ENCODE measurements around the gene JAK1.

Gene JAK1

DNA sequence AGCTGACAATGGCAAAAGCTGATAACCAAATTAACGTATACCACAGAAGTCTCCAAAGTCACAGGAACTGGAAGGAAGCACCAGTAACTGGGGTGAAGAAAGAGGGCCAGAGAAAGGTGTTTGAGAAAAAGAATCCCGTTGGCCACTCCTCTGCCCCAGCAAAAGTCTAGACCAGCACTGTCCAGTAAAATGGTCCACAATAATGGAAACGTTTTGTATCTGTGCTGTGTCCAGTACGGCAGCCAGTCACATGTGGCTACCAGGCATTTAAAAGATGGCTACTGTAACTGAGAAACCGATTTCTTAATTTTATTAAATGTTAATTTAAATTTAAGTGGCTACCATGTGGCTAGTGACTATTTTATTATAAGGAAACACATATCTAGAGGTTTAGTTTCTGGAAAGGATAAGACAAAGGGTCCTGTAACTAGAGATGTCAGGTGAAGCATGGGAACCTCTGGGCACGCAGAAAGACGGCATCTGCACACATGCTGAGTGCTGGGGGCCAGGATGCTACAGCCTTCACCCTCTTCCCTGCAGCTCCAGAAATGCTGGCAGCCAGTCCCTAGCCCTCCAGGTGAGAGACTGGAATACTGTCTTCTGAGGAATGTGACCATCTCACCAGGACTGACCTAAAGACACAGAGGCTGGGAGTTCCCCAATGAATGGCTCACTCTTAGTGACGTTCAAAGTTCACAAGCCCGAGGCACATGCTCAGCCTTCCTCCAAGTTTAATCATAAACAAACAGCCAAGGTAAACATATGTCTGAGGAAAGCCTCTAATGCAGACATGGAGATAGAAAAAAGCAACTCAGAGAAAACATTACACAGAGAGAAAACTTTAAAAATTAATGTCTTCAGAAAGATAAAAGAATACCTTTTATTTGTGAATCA, 50.7 kb downstream of the JAK1 start:
- H3K4me1 ChIP-seq (ENCODE audit: low read length): peaks cover 10% of the 10 kb centered on the region
- no peak overlapping the region for H3K4me2 ChIP-seq (ENCODE audit: low read depth, low read length)
- no peaks in the 10 kb centered on the region for H3K9me2 ChIP-seq (replicated peaks; ENCODE audit: insufficient read depth, low read length)
- H3K9me3 ChIP-seq (replicated peaks; ENCODE audit: insufficient read depth, low read length): no peaks in the 10 kb centered on the region
- H3K27me3 ChIP-seq (replicated peaks; ENCODE audit: insufficient read depth, low read length): no peaks in the 10 kb centered on the region
- no peak overlapping the region for H3K4me3 ChIP-seq (ENCODE audit: low read length)
- peaks cover 90% of the 10 kb centered on the region for H3K79me2 ChIP-seq (ENCODE audit: low read length)
- H3K36me3 ChIP-seq (replicated peaks; ENCODE audit: insufficient read depth, low read length): no peaks in the 10 kb centered on the region
- DNase-seq: no peak
- H3K9ac ChIP-seq (ENCODE audit: low read length): no peak overlapping the region
- no peaks in the 10 kb centered on the region for H3F3A ChIP-seq (ENCODE audit: insufficient read depth, low read length)
- TF ChIP-seq, protein P1, sequence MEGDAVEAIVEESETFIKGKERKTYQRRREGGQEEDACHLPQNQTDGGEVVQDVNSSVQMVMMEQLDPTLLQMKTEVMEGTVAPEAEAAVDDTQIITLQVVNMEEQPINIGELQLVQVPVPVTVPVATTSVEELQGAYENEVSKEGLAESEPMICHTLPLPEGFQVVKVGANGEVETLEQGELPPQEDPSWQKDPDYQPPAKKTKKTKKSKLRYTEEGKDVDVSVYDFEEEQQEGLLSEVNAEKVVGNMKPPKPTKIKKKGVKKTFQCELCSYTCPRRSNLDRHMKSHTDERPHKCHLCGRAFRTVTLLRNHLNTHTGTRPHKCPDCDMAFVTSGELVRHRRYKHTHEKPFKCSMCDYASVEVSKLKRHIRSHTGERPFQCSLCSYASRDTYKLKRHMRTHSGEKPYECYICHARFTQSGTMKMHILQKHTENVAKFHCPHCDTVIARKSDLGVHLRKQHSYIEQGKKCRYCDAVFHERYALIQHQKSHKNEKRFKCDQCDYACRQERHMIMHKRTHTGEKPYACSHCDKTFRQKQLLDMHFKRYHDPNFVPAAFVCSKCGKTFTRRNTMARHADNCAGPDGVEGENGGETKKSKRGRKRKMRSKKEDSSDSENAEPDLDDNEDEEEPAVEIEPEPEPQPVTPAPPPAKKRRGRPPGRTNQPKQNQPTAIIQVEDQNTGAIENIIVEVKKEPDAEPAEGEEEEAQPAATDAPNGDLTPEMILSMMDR (IDR thresholded peaks at IDR 0.05; ENCODE audit: low read length): no peak
- TF ChIP-seq EZH2phosphoT487 (IDR thresholded peaks at IDR 0.05; ENCODE audit: low read length) (no peak), EZH2 (optimal IDR thresholded peaks at IDR 0.05; ENCODE audit: low read depth, low read length) (no peak)
- no peak overlapping the region for H3K27ac ChIP-seq (ENCODE audit: low read length)
- H2AFZ ChIP-seq (ENCODE audit: low read length): no peak overlapping the region
- peaks cover 11% of the 10 kb centered on the region; the same call in 1 of the 2 replicates for H4K20me1 ChIP-seq (ENCODE audit: insufficient read depth, low read length)

DNA sequence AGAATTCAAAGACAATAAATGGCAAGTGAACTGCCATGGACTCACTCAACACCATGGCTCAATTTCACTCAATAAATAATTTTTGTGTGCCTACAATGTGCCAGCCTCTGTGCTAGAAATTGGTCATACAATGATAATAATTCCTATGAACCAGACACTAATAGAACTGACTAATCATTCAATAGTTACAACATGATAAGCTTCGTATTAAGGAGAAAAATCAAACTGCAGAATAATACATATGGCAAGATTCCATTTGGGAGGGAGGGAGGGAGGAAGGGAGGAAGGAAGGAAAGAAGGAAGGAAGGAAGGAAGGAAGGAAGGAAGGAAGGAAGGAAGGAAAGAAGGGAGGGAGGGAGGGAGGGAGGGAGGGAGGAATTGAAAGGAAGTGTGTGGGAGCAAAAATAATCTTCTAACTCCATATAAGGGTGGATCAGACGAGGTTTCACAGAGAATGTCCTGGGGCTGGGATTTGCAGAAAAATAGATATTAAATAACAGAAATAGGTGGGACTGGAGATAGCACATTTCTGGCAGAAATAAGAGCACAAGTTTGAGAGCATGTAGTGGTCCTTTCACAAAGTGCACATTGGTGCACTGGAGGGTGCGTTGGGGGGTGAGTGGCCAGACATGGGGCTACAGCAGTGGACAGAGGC, 52.9 kb downstream of the JAK1 start:
- TF ChIP-seq, protein P1 (IDR thresholded peaks at IDR 0.05; ENCODE audit: low read length): no peak
- no peak for TF ChIP-seq EZH2 (optimal IDR thresholded peaks at IDR 0.05; ENCODE audit: low read depth, low read length)
- TF ChIP-seq EZH2phosphoT487 (IDR thresholded peaks at IDR 0.05; ENCODE audit: low read length): no peak
- no peaks in the 10 kb centered on the region for H3K36me3 ChIP-seq (replicated peaks; ENCODE audit: insufficient read depth, low read length)
- H3K9ac ChIP-seq (ENCODE audit: low read length): no peak overlapping the region
- no peaks in the 10 kb centered on the region for H3K27me3 ChIP-seq (replicated peaks; ENCODE audit: insufficient read depth, low read length)
- peaks cover 10% of the 10 kb centered on the region for H3K4me1 ChIP-seq (ENCODE audit: low read length)
- H3K4me3 ChIP-seq (ENCODE audit: low read length): no peak overlapping the region
- H2AFZ ChIP-seq (ENCODE audit: low read length): no peak overlapping the region
- H3K4me2 ChIP-seq (ENCODE audit: low read depth, low read length): no peak overlapping the region
- H3K27ac ChIP-seq (ENCODE audit: low read length): no peak overlapping the region
- no peak for DNase-seq
- no peaks in the 10 kb centered on the region for H3K9me2 ChIP-seq (replicated peaks; ENCODE audit: insufficient read depth, low read length)
- H4K20me1 ChIP-seq (ENCODE audit: insufficient read depth, low read length): peaks cover 16% of the 10 kb centered on the region
- no peaks in the 10 kb centered on the region for H3K9me3 ChIP-seq (replicated peaks; ENCODE audit: insufficient read depth, low read length)
- H3F3A ChIP-seq (ENCODE audit: insufficient read depth, low read length): no peaks in the 10 kb centered on the region
- H3K79me2 ChIP-seq (ENCODE audit: low read length): peaks cover 96% of the 10 kb centered on the region

DNA sequence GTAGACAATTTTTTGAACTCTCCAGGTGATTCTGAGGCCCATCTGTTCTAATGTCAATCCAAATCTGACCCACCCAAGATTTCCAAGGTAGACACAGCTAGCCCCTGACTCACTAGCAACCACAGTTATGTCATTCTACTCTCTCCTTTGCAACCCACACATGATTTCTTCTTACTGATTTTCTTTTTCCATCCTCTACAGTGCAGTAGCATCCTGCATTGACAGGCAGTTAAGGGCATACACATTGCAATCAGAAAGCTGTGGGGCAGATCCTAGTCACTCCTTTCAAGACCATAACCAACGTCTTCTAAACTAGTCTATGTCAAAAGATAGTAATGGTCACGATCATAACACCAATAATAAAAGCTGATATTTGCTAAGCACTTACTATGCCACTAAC, 54.2 kb downstream of the JAK1 start:
- Histone ChIP-seq H3K79me2 (ENCODE audit: low read length) (peaks cover 96% of the 10 kb centered on the region), H3K4me1 (ENCODE audit: low read length) (peaks cover 8% of the 10 kb centered on the region), H3K9me3 (replicated peaks; ENCODE audit: insufficient read depth, low read length) (no peaks in the 10 kb centered on the region), H4K20me1 (ENCODE audit: insufficient read depth, low read length) (peaks cover 19% of the 10 kb centered on the region), H3K36me3 (replicated peaks; ENCODE audit: insufficient read depth, low read length) (no peaks in the 10 kb centered on the region), H3K9ac (ENCODE audit: low read length) (no peak overlapping the region), H3K27ac (ENCODE audit: low read length) (no peak overlapping the region), H3K27me3 (replicated peaks; ENCODE audit: insufficient read depth, low read length) (no peaks in the 10 kb centered on the region), H2AFZ (ENCODE audit: low read length) (no peak overlapping the region), H3F3A (ENCODE audit: insufficient read depth, low read length) (no peaks in the 10 kb centered on the region), H3K9me2 (replicated peaks; ENCODE audit: insufficient read depth, low read length) (no peaks in the 10 kb centered on the region), H3K4me2 (ENCODE audit: low read depth, low read length) (no peak overlapping the region), H3K4me3 (ENCODE audit: low read length) (no peak overlapping the region)
- TF ChIP-seq, protein P1 (IDR thresholded peaks at IDR 0.05; ENCODE audit: low read length): no peak
- TF ChIP-seq EZH2 (optimal IDR thresholded peaks at IDR 0.05; ENCODE audit: low read depth, low read length) (no peak), EZH2phosphoT487 (IDR thresholded peaks at IDR 0.05; ENCODE audit: low read length) (no peak)
- no peak for DNase-seq

Data from MM.1S (cell line).